ENCODE results near the gene TNFRSF11A. TPM values are rescaled to one million over a fixed set of nuclear protein-coding genes. Genes with fewer than 3 reads are reported as not detected.

The TNFRSF11A gene
- total RNA-seq, 4 donors from 2014 or later, result 1.4 to 3.2 (median 1.8) TPM; not detected in 1

DNA sequence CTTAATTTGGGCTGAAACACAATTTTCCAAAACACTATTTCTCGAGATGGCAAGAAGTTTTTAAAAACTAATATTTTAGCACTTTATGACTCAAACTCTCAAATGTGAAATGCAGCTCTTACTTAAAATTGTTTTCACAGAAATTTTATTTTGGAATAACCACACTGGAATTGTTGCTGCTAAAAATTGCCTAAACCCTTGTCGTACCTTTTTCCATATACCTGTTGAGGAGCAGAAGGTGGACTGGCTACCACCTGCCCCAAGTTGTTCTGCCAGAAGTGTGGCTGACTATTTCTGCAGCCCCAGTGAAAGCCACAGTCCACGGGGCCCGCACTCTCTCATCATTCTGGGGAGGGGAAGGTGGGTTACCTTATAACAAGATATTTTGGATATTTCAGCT lies 23.4 kb downstream of the TNFRSF11A start:
- no peak for DNase-seq
- H3K27ac ChIP-seq, result no peak overlapping the region
- no peak for TF ChIP-seq POLR2A (IDR thresholded peaks at IDR 0.05)
- TF ChIP-seq, protein P1, sequence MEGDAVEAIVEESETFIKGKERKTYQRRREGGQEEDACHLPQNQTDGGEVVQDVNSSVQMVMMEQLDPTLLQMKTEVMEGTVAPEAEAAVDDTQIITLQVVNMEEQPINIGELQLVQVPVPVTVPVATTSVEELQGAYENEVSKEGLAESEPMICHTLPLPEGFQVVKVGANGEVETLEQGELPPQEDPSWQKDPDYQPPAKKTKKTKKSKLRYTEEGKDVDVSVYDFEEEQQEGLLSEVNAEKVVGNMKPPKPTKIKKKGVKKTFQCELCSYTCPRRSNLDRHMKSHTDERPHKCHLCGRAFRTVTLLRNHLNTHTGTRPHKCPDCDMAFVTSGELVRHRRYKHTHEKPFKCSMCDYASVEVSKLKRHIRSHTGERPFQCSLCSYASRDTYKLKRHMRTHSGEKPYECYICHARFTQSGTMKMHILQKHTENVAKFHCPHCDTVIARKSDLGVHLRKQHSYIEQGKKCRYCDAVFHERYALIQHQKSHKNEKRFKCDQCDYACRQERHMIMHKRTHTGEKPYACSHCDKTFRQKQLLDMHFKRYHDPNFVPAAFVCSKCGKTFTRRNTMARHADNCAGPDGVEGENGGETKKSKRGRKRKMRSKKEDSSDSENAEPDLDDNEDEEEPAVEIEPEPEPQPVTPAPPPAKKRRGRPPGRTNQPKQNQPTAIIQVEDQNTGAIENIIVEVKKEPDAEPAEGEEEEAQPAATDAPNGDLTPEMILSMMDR (IDR thresholded peaks at IDR 0.05 in 4 of 5, conservative IDR thresholded peaks at IDR 0.05 in 1 of 5), result no peak
- H3K4me1 ChIP-seq, result no peaks in the 10 kb centered on the region
- ATAC-seq, result no peak
- no peaks in the 10 kb centered on the region for H3K9me3 ChIP-seq
- no peaks in the 10 kb centered on the region for H3K36me3 ChIP-seq
- no peak overlapping the region for H3K4me3 ChIP-seq
- no peaks in the 10 kb centered on the region for H3K27me3 ChIP-seq
- intact Hi-C loops (cut with DNase I; ENCODE audit: low total_unique reads), result no loop called here
- in situ Hi-C loops (cut with MboI; ENCODE audit: low sequenced_read_pairs in 4 of 4), result no loop called here

GRCh38 chr18:62353170-62353569 lies 28.1 kb downstream of the TNFRSF11A start:
- Histone ChIP-seq H3K4me3 (no peak overlapping the region), H3K27ac (no peak overlapping the region), H3K9me3 (no peaks in the 10 kb centered on the region), H3K4me1 (no peaks in the 10 kb centered on the region), H3K27me3 (no peaks in the 10 kb centered on the region), H3K36me3 (no peaks in the 10 kb centered on the region)
- TF ChIP-seq POLR2A (IDR thresholded peaks at IDR 0.05), result no peak
- TF ChIP-seq, protein P1 (IDR thresholded peaks at IDR 0.05 in 4 of 5, conservative IDR thresholded peaks at IDR 0.05 in 1 of 5), result no peak
- ATAC-seq (no peak), DNase-seq (no peak)
- in situ Hi-C loops (cut with MboI; ENCODE audit: low sequenced_read_pairs in 4 of 4), result no loop called here
- intact Hi-C loops (cut with DNase I; ENCODE audit: low total_unique reads), result no loop called here

DNA sequence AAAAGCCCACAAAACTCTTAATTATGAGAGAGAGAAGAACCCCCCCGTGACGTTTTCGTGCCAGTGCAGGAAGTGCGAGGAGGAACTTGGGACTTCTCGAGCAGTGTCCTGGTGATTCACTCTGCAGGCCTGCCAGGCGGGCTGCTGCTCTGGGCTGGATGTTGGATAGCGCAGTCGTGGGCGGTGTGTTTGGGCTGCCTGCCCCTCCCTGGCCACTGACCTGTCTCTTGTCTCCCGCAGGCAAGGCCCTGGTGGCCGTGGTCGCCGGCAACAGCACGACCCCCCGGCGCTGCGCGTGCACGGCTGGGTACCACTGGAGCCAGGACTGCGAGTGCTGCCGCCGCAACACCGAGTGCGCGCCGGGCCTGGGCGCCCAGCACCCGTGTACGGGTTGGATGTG lies 29.0 kb downstream of the TNFRSF11A start:
- H3K27ac ChIP-seq, result no peak overlapping the region
- H3K36me3 ChIP-seq, result no peaks in the 10 kb centered on the region
- no peak for TF ChIP-seq POLR2A (IDR thresholded peaks at IDR 0.05)
- TF ChIP-seq, protein P1 (IDR thresholded peaks at IDR 0.05 in 4 of 5, conservative IDR thresholded peaks at IDR 0.05 in 1 of 5), result no peak
- DNase-seq (no peak), ATAC-seq (no peak)
- H3K9me3 ChIP-seq, result no peaks in the 10 kb centered on the region
- no peaks in the 10 kb centered on the region for H3K27me3 ChIP-seq
- in situ Hi-C loops (cut with MboI; ENCODE audit: low sequenced_read_pairs in 4 of 4), result no loop called here
- intact Hi-C loops (cut with DNase I; ENCODE audit: low total_unique reads), result no loop called here
- no peak overlapping the region for H3K4me3 ChIP-seq
- H3K4me1 ChIP-seq, result no peaks in the 10 kb centered on the region

GRCh38 chr18:62357079-62357719 lies 32.1 kb downstream of the TNFRSF11A start:
- intact Hi-C loops (cut with DNase I; ENCODE audit: low total_unique reads), result no loop called here
- DNase-seq, result no peak
- H3K9me3 ChIP-seq, result no peaks in the 10 kb centered on the region
- in situ Hi-C loops (cut with MboI; ENCODE audit: low sequenced_read_pairs in 4 of 4), result no loop called here
- no peak overlapping the region for H3K27ac ChIP-seq
- H3K27me3 ChIP-seq, result no peaks in the 10 kb centered on the region
- H3K36me3 ChIP-seq, result no peaks in the 10 kb centered on the region
- H3K4me1 ChIP-seq, result no peaks in the 10 kb centered on the region
- no peak for ATAC-seq
- TF ChIP-seq, protein P1 (IDR thresholded peaks at IDR 0.05 in 4 of 5, conservative IDR thresholded peaks at IDR 0.05 in 1 of 5), result no peak
- TF ChIP-seq POLR2A (IDR thresholded peaks at IDR 0.05), result no peak
- no peak overlapping the region for H3K4me3 ChIP-seq

- ATAC-seq (no peak), DNase-seq (no peak)
- Histone ChIP-seq H3K4me1 (no peaks in the 10 kb centered on the region), H3K27me3 (no peaks in the 10 kb centered on the region), H3K36me3 (no peaks in the 10 kb centered on the region), H3K9me3 (no peaks in the 10 kb centered on the region), H3K27ac (no peak overlapping the region), H3K4me3 (no peak overlapping the region)
- in situ Hi-C loops (cut with MboI; ENCODE audit: low sequenced_read_pairs in 4 of 4) (no loop called here), intact Hi-C loops (cut with DNase I; ENCODE audit: low total_unique reads) (no loop called here)
- TF ChIP-seq POLR2A (IDR thresholded peaks at IDR 0.05), result no peak
- TF ChIP-seq, protein P1 (IDR thresholded peaks at IDR 0.05 in 4 of 5, conservative IDR thresholded peaks at IDR 0.05 in 1 of 5), result no peak
Measured at GRCh38 chr18:62360805-62361204, 35.7 kb downstream of the TNFRSF11A start.

All from gastrocnemius medialis (tissue), 4 donors.